CD4-positive, CD25-positive, alpha-beta regulatory T cell (primary cell): Measurements from ENCODE around the gene LCE1A. TPM values are rescaled to one million over a fixed set of nuclear protein-coding genes. Genes with fewer than 3 reads are reported as not detected.

Experiments used
- ATAC-seq, 2 donors: fragments of 150-1000 bp; cut with Tn5 transposase; one replicate each; pipeline ENCODE4 v1.10.0; 2021; ENCODE audit warnings: low read depth in 2 of 2, moderate number of reproducible peaks in 2 of 2, moderate library complexity in 1 of 2
- DNase-seq, 3 donors: peaks; one replicate each; pipeline versions ENCODE4 v3.0.0 to v3.0.0-alpha.2; 2012 to 2022; ENCODE audit warnings: mixed read lengths in 1 of 3
- H3K27ac ChIP-seq: one replicate; pipeline ENCODE4 v1.7.0; 2013; ENCODE audit warnings: mild to moderate bottlenecking, low read length; ENCODE audit not compliant: insufficient read depth, poor library complexity, severe bottlenecking
- H3K27me3 ChIP-seq: one replicate; pipeline ENCODE4 v1.7.0; 2013; ENCODE audit warnings: low read length; ENCODE audit not compliant: control insufficient read depth, insufficient read depth
- H3K36me3 ChIP-seq: one replicate; pipeline ENCODE4 v1.7.0; 2013; ENCODE audit warnings: mild to moderate bottlenecking, low read length, moderate library complexity; ENCODE audit not compliant: control insufficient read depth, insufficient read depth
- H3K4me1 ChIP-seq: 2 replicates; pipeline ENCODE4 v1.7.0; 2013; ENCODE audit warnings: mild to moderate bottlenecking, low read length; ENCODE audit not compliant: insufficient read depth, control insufficient read depth, poor library complexity, severe bottlenecking
- H3K4me3 ChIP-seq: one replicate; pipeline ENCODE4 v1.7.0; 2013; ENCODE audit warnings: low read depth, mild to moderate bottlenecking, low read length, moderate library complexity
- H3K9me3 ChIP-seq, 2 experiments: 1 replicate in 1 of 2; 2 replicates in 1 of 2; pipeline ENCODE4 v1.7.0; 2013; ENCODE audit warnings: low read length in 2 of 2, mild to moderate bottlenecking in 1 of 2, moderate library complexity in 1 of 2; ENCODE audit not compliant: control insufficient read depth in 2 of 2
- H3K27ac Mint-ChIP-seq, 3 donors: one replicate each; pipeline ENCODE4 v1.8.0; 2020 to 2022; ENCODE audit warnings: mild to moderate bottlenecking in 3 of 3, mixed read lengths in 3 of 3, moderate library complexity in 2 of 3
- H3K27me3 Mint-ChIP-seq: one replicate; pipeline ENCODE4 v1.8.0; 2022; ENCODE audit warnings: mild to moderate bottlenecking, mixed read lengths
- H3K36me3 Mint-ChIP-seq: one replicate; pipeline ENCODE4 v1.8.0; 2020; ENCODE audit warnings: mixed read lengths
- H3K4me1 Mint-ChIP-seq, 4 donors: one replicate each; pipeline ENCODE4 v1.8.0; 2020 to 2022; ENCODE audit warnings: mixed read lengths in 4 of 4, mild to moderate bottlenecking in 1 of 4
- H3K4me3 Mint-ChIP-seq, 4 donors: one replicate each; pipeline ENCODE4 v1.8.0; 2020 to 2022; ENCODE audit warnings: mild to moderate bottlenecking in 4 of 4, mixed read lengths in 4 of 4, moderate library complexity in 3 of 4
- H3K9me3 Mint-ChIP-seq, 7 donors: one replicate each; pipeline ENCODE4 v1.8.0; 2020 to 2022; ENCODE audit warnings: mixed read lengths in 7 of 7, mild to moderate bottlenecking in 3 of 7, moderate library complexity in 2 of 7
- polyA plus RNA-seq, 4 donors: library from polyadenylated mRNA; unstranded; fragments of 300-500 nt; fragmentation: Illumina TruSeq; gene quantifications; one replicate each; pipeline ENCODE4 v1.2.3, GENCODE V29; 2021
- total RNA-seq: library from RNA; stranded (reverse); gene quantifications from one replicate; pipeline ENCODE4 v1.2.3, GENCODE V29; 2022

Gene LCE1A
- total and polyA plus RNA-seq, 5 donors from 2014 or later: not detected

DNA sequence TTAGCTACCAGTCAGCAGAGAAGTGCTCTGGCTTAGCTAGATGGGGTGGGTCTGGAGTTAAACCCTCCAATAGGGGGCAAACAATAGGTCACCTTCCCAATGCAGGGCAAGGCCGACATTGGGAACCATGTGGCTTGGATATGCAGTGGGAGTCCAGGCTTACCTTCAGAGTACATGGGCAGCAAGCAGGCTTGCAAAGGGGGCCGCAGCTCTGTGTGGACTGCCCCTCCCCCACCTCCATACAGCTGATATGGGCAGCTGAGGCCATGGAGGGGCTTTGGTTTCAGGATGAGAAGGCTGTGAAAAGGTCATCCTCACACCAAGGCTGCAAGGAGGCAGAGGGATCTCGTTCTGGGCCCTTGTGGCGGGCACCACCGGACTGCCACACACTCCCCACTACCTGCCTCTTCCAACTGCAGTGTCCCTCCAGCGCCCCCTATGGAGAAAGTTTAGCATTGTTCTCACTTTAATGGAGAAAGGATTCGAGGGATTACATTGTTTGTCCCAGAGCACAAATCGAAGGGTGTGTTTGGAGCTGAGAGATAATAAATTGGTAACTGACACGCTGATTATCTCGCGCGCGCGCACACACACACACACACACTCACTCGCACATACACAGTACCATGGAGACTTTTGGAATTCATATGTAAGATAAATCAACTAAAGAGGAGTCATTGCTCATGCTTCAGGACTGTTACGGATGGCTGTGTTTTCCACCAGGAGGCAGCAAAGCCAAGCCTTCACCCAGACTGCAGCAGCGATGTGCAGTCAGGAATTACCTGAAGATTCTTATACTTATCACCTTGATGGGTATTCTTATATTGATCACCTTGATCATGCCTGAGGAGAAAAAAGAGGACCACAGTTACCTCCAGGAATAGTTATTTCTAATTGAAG lies 43.8 kb downstream of the LCE1A start:
- H3K9me3 ChIP-seq: no peaks in the 10 kb centered on the region
- Mint-ChIP-seq H3K9me3 (no peaks in the 10 kb centered on the region), H3K4me3 (no peak overlapping the region), H3K27ac (no peak overlapping the region), H3K36me3 (no peaks in the 10 kb centered on the region), H3K27me3 (no peaks in the 10 kb centered on the region), H3K4me1 (no peaks in the 10 kb centered on the region)
- no peaks in the 10 kb centered on the region for H3K4me1 ChIP-seq
- H3K36me3 ChIP-seq: no peaks in the 10 kb centered on the region
- DNase-seq (peak in 1 of 3 donors; percentile 9), ATAC-seq (no peak)
- H3K27me3 ChIP-seq: peaks cover 11% of the 10 kb centered on the region
- no peak overlapping the region for H3K27ac ChIP-seq
- no peak overlapping the region for H3K4me3 ChIP-seq

DNA sequence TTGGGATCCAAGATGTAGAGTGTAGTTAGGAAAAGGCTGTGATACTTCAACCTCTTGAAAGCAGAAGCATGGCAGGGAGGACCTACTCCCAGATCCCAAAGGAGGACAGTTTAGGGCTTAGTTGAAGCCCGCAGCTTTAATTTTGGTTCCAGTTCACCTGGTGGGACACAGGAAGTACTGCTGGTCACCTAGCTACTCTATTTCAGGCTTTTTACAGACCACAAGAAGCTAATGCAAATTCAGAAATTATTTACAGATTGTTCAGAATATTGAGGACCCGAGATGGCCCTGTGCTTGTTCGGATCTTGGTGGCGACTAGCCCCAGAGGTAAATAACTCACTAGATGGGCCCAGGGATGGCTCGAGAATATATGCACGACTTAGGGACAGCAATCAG lies 44.5 kb downstream of the LCE1A start:
- H3K4me1 ChIP-seq: no peaks in the 10 kb centered on the region
- DNase-seq (no peak), ATAC-seq (no peak)
- Mint-ChIP-seq H3K4me3 (no peak overlapping the region), H3K27me3 (no peaks in the 10 kb centered on the region), H3K4me1 (no peaks in the 10 kb centered on the region), H3K9me3 (no peaks in the 10 kb centered on the region), H3K27ac (no peak overlapping the region), H3K36me3 (no peaks in the 10 kb centered on the region)
- H3K27me3 ChIP-seq: peaks cover 10% of the 10 kb centered on the region
- H3K36me3 ChIP-seq: no peaks in the 10 kb centered on the region
- H3K27ac ChIP-seq: no peak overlapping the region
- no peak overlapping the region for H3K4me3 ChIP-seq
- no peaks in the 10 kb centered on the region for H3K9me3 ChIP-seq

DNA sequence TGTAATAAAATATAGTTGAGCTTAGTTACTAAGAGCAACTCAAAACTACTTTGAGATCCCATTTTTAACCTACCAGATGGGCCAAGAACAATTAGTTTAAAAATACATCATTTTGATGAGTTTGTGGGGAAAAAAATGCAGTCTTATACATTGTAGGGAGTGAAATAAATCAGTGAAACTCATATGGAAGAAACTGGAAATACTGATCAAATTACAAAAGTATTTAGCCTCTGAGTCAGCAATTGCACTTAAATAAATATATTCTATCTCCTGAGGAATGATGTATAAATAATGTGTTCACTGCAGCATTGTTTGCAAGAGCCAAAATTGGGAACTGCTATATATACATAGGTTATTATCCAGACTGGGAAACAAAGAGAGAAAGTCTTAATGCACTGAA lies 46.2 kb downstream of the LCE1A start:
- peaks cover 0 to 3% (median 0%) of the 10 kb centered on the region in 7 donors for H3K9me3 Mint-ChIP-seq
- no peaks in the 10 kb centered on the region for H3K27me3 Mint-ChIP-seq
- no peak overlapping the region for H3K4me3 Mint-ChIP-seq
- no peak overlapping the region for H3K27ac ChIP-seq
- no peaks in the 10 kb centered on the region for H3K4me1 Mint-ChIP-seq
- H3K4me1 ChIP-seq: no peaks in the 10 kb centered on the region
- no peaks in the 10 kb centered on the region for H3K36me3 ChIP-seq
- H3K9me3 ChIP-seq: no peaks in the 10 kb centered on the region
- peaks cover 5% of the 10 kb centered on the region for H3K27me3 ChIP-seq
- DNase-seq (no peak), ATAC-seq (no peak)
- no peak overlapping the region for H3K27ac Mint-ChIP-seq
- H3K36me3 Mint-ChIP-seq: no peaks in the 10 kb centered on the region
- H3K4me3 ChIP-seq: no peak overlapping the region

DNA sequence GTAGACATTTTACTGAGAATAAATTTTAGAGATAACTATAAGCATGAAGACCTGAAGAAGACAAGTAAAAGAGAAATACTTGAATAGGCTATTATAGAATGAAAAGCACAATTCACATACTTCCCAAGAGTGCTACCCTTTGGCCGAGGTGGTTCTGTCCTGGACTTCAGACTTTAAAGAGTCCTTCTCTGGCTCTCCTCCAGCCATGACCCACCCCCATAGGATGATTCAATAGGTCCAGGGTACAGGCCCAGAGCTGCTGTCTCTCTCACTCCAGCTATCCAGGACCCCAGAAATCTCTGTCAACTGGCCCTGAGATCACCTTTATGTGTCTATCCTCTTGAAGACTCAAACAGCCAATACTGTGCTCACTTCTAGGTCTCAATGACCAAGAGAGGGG lies 49.6 kb downstream of the LCE1A start:
- ATAC-seq: no peak
- no peaks in the 10 kb centered on the region for H3K27me3 Mint-ChIP-seq
- H3K4me3 Mint-ChIP-seq: no peak overlapping the region
- no peak for DNase-seq
- H3K9me3 Mint-ChIP-seq: peaks cover 0 to 4% (median 1%) of the 10 kb centered on the region in 7 donors
- peaks cover 3% of the 10 kb centered on the region for H3K27me3 ChIP-seq
- H3K36me3 Mint-ChIP-seq: no peaks in the 10 kb centered on the region
- H3K9me3 ChIP-seq: no peaks in the 10 kb centered on the region
- no peak overlapping the region for H3K27ac Mint-ChIP-seq
- no peaks in the 10 kb centered on the region for H3K4me1 ChIP-seq
- H3K4me1 Mint-ChIP-seq: peaks cover 0 to 2% (median 0%) of the 10 kb centered on the region in 4 donors
- H3K4me3 ChIP-seq: no peak overlapping the region
- no peak overlapping the region for H3K27ac ChIP-seq
- no peaks in the 10 kb centered on the region for H3K36me3 ChIP-seq

Other genes starting within 250 kb of the LCE1A start
- gene LCE3D, start 247.0 kb upstream of the LCE1A start, total RNA-seq: not detected
- gene LCE3D, start 247.0 kb upstream of the LCE1A start, polyA plus RNA-seq: not detected
- gene LCE3C, start 227.2 kb upstream of the LCE1A start, total RNA-seq: not detected
- not detected for gene LCE3C, start 227.2 kb upstream of the LCE1A start, polyA plus RNA-seq
- gene LCE3B, start 213.7 kb upstream of the LCE1A start, total RNA-seq: not detected
- gene LCE3B, start 213.7 kb upstream of the LCE1A start, polyA plus RNA-seq: not detected
- gene LCE3A, start 204.4 kb upstream of the LCE1A start, total RNA-seq: not detected
- gene LCE3A, start 204.4 kb upstream of the LCE1A start, polyA plus RNA-seq: not detected
- not detected for gene LCE2D, start 164.1 kb upstream of the LCE1A start, total RNA-seq
- not detected for gene LCE2D, start 164.1 kb upstream of the LCE1A start, polyA plus RNA-seq
- not detected for gene LCE2C, start 152.2 kb upstream of the LCE1A start, total RNA-seq
- gene LCE2C, start 152.2 kb upstream of the LCE1A start, polyA plus RNA-seq: not detected
- gene LCE2B, start 141.3 kb upstream of the LCE1A start, total RNA-seq: not detected
- gene LCE2B, start 141.3 kb upstream of the LCE1A start, polyA plus RNA-seq: not detected
- gene LCE2A, start 129.1 kb upstream of the LCE1A start, total RNA-seq: not detected
- not detected for gene LCE2A, start 129.1 kb upstream of the LCE1A start, polyA plus RNA-seq
- gene LCE4A, start 119.3 kb upstream of the LCE1A start, total RNA-seq: not detected
- not detected for gene LCE4A, start 119.3 kb upstream of the LCE1A start, polyA plus RNA-seq
- gene KPRP, start 69.4 kb upstream of the LCE1A start, total RNA-seq: not detected
- not detected for gene KPRP, start 69.4 kb upstream of the LCE1A start, polyA plus RNA-seq
- not detected for gene LCE1F, start 52.3 kb upstream of the LCE1A start, total RNA-seq
- gene LCE1F, start 52.3 kb upstream of the LCE1A start, polyA plus RNA-seq: not detected
- gene LCE1E, start 41.2 kb upstream of the LCE1A start, total RNA-seq: not detected
- gene LCE1E, start 41.2 kb upstream of the LCE1A start, polyA plus RNA-seq: not detected
- gene LCE1D, start 30.8 kb upstream of the LCE1A start, total RNA-seq: not detected
- gene LCE1D, start 30.8 kb upstream of the LCE1A start, polyA plus RNA-seq: not detected
- gene LCE1C, start 20.8 kb upstream of the LCE1A start, total RNA-seq: not detected
- not detected for gene LCE1C, start 20.8 kb upstream of the LCE1A start, polyA plus RNA-seq
- not detected for gene LCE1B, start 15.5 kb upstream of the LCE1A start, total RNA-seq
- gene LCE1B, start 15.5 kb upstream of the LCE1A start, polyA plus RNA-seq: not detected
- not detected for gene LCE6A, start 15.4 kb downstream of the LCE1A start, total RNA-seq
- gene LCE6A, start 15.4 kb downstream of the LCE1A start, polyA plus RNA-seq: not detected
- not detected for gene LCE7A, start 32.5 kb downstream of the LCE1A start, total RNA-seq
- not detected for gene LCE7A, start 32.5 kb downstream of the LCE1A start, polyA plus RNA-seq
- gene SMCP, start 50.8 kb downstream of the LCE1A start, total RNA-seq: not detected
- gene SMCP, start 50.8 kb downstream of the LCE1A start, polyA plus RNA-seq: not detected
- gene IVL, start 81.1 kb downstream of the LCE1A start, total RNA-seq: not detected
- gene IVL, start 81.1 kb downstream of the LCE1A start, polyA plus RNA-seq: not detected
- gene SPRR5, start 119.7 kb downstream of the LCE1A start, total RNA-seq: not detected
- gene SPRR5, start 119.7 kb downstream of the LCE1A start, polyA plus RNA-seq: not detected
- not detected for gene SPRR4, start 143.2 kb downstream of the LCE1A start, total RNA-seq
- gene SPRR4, start 143.2 kb downstream of the LCE1A start, polyA plus RNA-seq: not detected
- gene SPRR1A, start 156.6 kb downstream of the LCE1A start, total RNA-seq: not detected
- not detected for gene SPRR1A, start 156.6 kb downstream of the LCE1A start, polyA plus RNA-seq
- gene SPRR3, start 174.3 kb downstream of the LCE1A start, total RNA-seq: not detected
- gene SPRR3, start 174.3 kb downstream of the LCE1A start, polyA plus RNA-seq: not detected
- gene SPRR1B, start 203.7 kb downstream of the LCE1A start, total RNA-seq: not detected
- gene SPRR1B, start 203.7 kb downstream of the LCE1A start, polyA plus RNA-seq: not detected
- gene SPRR2D, start 213.6 kb downstream of the LCE1A start, total RNA-seq: not detected
- gene SPRR2D, start 213.6 kb downstream of the LCE1A start, polyA plus RNA-seq: not detected
- not detected for gene SPRR2A, start 230.0 kb downstream of the LCE1A start, total RNA-seq
- gene SPRR2A, start 230.0 kb downstream of the LCE1A start, polyA plus RNA-seq: not detected
- not detected for gene SPRR2B, start 244.1 kb downstream of the LCE1A start, total RNA-seq
- gene SPRR2B, start 244.1 kb downstream of the LCE1A start, polyA plus RNA-seq: not detected